Colonic mucosa (tissue), 4 donors: Measurements from ENCODE around the gene PFDN2. TPM values are rescaled to one million over a fixed set of nuclear protein-coding genes. Genes with fewer than 3 reads are reported as not detected.

ENCODE experiments used
- DNase-seq: peaks from one replicate; pipeline ENCODE4 v3.0.0-alpha.2; 2020
- H3K27ac ChIP-seq: fragments of 200-600 bp; one replicate; pipeline ENCODE4 v1.8.0; 2021
- H3K27me3 ChIP-seq: fragments of 200-600 bp; one replicate; pipeline ENCODE4 v1.8.0; 2021
- H3K36me3 ChIP-seq: fragments of 200-600 bp; one replicate; pipeline ENCODE4 v1.8.0; 2021
- H3K4me1 ChIP-seq: fragments of 200-600 bp; one replicate; pipeline ENCODE4 v1.8.0; 2021; ENCODE audit warnings: mild to moderate bottlenecking
- H3K4me3 ChIP-seq: fragments of 200-600 bp; one replicate; pipeline ENCODE4 v1.8.0; 2021
- H3K9ac ChIP-seq, 2 donors: one replicate each; pipeline ENCODE4 v1.7.0; 2013; ENCODE audit warnings: control low read depth in 2 of 2, low read depth in 2 of 2, low read length in 2 of 2
- H3K9me3 ChIP-seq: fragments of 200-600 bp; one replicate; pipeline ENCODE4 v1.8.0; 2021
- CTCF ChIP-seq: fragments of 200-600 bp; IDR thresholded peaks from one replicate; pipeline ENCODE4 v1.8.0; 2022; ENCODE audit warnings: antibody characterized with exemption, mild to moderate bottlenecking
- intact Hi-C: fragments of 100-400 bp; cut with DNase I; formaldehyde crosslinking; loops from one replicate; pipeline ENCODE4 v1.14.1; 2022
- total RNA-seq, 2 donors: library from RNA; stranded (reverse); fragmentation: NEBNext Ultra II Directional in 1 of 2; extraction: Animal tissue kit (Norgen Biotek cat#: 25700) in 1 of 2; gene quantifications; one replicate each; pipeline ENCODE4 v1.2.1, GENCODE V29; 2021
- donor health status: healthy.
- donor health status: DM: no; HTN: no; CAD: no.
- donor health status: DM: no; HTN: no; CAD: no.

PFDN2 gene
- total RNA-seq, 2 donors from 2014 or later: 42.7 to 49.6 TPM

GRCh38 chr1:161163793-161164192 lies 46.0 kb upstream of the PFDN2 start:
- Histone ChIP-seq H3K4me1 (peaks cover 19% of the 10 kb centered on the region), H3K27me3 (no peaks in the 10 kb centered on the region), H3K9me3 (no peaks in the 10 kb centered on the region), H3K4me3 (no peak overlapping the region), H3K36me3 (no peaks in the 10 kb centered on the region), H3K9ac (no peak overlapping the region), H3K27ac (no peak overlapping the region)
- intact Hi-C loops: no loop called here
- no peak for TF ChIP-seq CTCF
- DNase-seq: no peak

DNA sequence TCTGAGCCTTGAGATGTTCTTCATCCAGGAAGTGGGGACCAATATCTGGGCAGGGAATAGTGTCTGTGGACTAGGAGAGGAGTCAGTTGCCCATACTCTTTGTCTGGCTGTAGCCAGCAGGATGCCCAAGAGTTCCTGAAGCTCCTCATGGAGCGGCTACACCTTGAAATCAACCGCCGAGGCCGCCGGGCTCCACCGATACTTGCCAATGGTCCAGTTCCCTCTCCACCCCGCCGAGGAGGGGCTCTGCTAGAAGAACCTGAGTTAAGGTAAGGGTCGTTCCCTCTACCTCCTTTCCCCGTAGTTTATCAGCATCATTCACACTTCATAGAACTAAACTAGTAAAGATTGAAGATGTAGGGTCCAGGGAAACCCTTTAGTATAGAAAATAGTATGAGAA lies 45.0 kb upstream of the PFDN2 start:
- H3K36me3 ChIP-seq: no peaks in the 10 kb centered on the region
- intact Hi-C loops: no loop called here
- no peak for DNase-seq
- H3K9ac ChIP-seq: no peak overlapping the region
- no peak overlapping the region for H3K4me3 ChIP-seq
- no peak overlapping the region for H3K27ac ChIP-seq
- no peaks in the 10 kb centered on the region for H3K27me3 ChIP-seq
- TF ChIP-seq CTCF: no peak
- H3K4me1 ChIP-seq: peaks cover 19% of the 10 kb centered on the region
- H3K9me3 ChIP-seq: no peaks in the 10 kb centered on the region

- H3K27me3 ChIP-seq: no peaks in the 10 kb centered on the region
- DNase-seq: no peak
- no peak overlapping the region for H3K27ac ChIP-seq
- no peak for TF ChIP-seq CTCF
- intact Hi-C loops: no loop called here
- H3K4me1 ChIP-seq: peaks cover 17% of the 10 kb centered on the region
- no peak overlapping the region for H3K4me3 ChIP-seq
- H3K36me3 ChIP-seq: no peaks in the 10 kb centered on the region
- H3K9me3 ChIP-seq: no peaks in the 10 kb centered on the region
- H3K9ac ChIP-seq: no peak overlapping the region
These were observed 44.2 kb upstream of the PFDN2 start for GRCh38 chr1:161162052-161162451.

DNA sequence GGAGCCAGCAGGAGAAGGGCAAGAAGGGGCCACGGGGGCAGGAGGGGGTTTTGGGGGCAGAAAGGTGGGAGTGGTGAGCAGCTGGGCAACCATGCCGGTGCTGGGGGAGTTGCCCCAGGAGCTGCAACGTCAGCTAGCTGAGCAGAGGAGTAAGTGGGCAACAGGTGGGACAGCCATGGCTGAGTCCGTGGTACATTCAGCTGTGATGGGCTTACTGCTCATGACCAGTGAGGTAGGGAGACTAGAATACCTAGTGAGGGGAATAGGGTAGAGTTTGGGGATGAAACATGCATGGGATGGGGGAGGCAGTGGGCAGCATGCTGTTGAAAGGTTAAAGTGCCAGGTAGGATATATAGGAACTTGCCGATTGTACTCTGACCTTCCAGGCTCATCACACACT lies 43.8 kb upstream of the PFDN2 start:
- Histone ChIP-seq H3K4me1 (peaks cover 14% of the 10 kb centered on the region), H3K27me3 (no peaks in the 10 kb centered on the region), H3K4me3 (no peak overlapping the region), H3K36me3 (no peaks in the 10 kb centered on the region), H3K9me3 (no peaks in the 10 kb centered on the region), H3K9ac (no peak overlapping the region), H3K27ac (no peak overlapping the region)
- no peak for DNase-seq
- intact Hi-C loops: no loop called here
- TF ChIP-seq CTCF: no peak

DNA sequence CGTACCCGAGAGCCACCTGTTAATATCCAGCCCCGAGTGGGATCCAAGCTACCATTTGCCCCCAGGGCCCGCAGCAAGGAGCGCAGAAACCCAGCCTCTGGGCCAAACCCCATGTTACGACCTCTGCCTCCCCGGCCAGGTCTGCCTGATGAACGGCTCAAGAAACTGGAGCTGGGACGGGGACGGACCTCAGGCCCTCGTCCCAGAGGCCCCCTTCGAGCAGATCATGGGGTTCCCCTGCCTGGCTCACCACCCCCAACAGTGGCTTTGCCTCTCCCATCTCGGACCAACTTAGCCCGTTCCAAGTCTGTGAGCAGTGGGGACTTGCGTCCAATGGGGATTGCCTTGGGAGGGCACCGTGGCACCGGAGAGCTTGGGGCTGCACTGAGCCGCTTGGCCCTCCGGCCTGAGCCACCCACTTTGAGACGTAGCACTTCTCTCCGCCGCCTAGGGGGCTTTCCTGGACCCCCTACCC lies 42.9 kb upstream of the PFDN2 start:
- no peak overlapping the region for H3K27ac ChIP-seq
- no peak for DNase-seq
- H3K4me3 ChIP-seq: peak overlapping the region; percentile 95
- no peaks in the 10 kb centered on the region for H3K36me3 ChIP-seq
- intact Hi-C loops: no loop called here
- no peaks in the 10 kb centered on the region for H3K27me3 ChIP-seq
- peaks cover 14% of the 10 kb centered on the region for H3K4me1 ChIP-seq
- H3K9ac ChIP-seq: peak overlapping the region in 1 of 2 donors; percentile 85
- no peaks in the 10 kb centered on the region for H3K9me3 ChIP-seq
- no peak for TF ChIP-seq CTCF

GRCh38 chr1:161159913-161160243 lies 42.0 kb upstream of the PFDN2 start:
- Histone ChIP-seq H3K27me3 (no peaks in the 10 kb centered on the region), H3K36me3 (no peaks in the 10 kb centered on the region), H3K4me3 (peak overlapping the region; percentile 95), H3K9ac (peak overlapping the region; percentile 85), H3K9me3 (no peaks in the 10 kb centered on the region), H3K4me1 (peaks cover 14% of the 10 kb centered on the region), H3K27ac (peak overlapping the region; percentile 69)
- DNase-seq: no peak
- intact Hi-C loops: no loop called here
- TF ChIP-seq CTCF: no peak
